ENCODE measurements around the gene ATG7. TPM values are rescaled to one million over a fixed set of nuclear protein-coding genes. Genes with fewer than 3 reads are reported as not detected.

ATG7 gene
- total and polyA plus RNA-seq, 4 donors: 7.4 to 53.8 (median 15.6) TPM

DNA sequence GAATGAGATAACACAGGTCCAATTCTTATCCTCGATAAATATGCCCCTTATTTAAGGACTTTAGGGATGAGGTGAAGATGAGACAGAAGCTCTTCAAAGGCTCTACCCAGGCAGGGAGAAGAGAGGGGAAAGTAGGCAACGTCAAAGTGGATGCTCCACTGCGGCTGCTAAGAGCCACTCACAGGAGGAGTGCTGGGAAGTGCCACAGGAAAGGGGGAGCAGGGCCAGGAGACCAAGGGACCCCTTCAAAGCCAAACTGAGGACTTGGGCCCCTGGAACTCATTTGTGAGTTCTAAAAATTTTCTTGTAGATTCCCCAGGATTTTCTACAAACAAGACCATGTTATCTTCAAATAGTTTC lies 47.3 kb upstream of the ATG7 start:
- Histone ChIP-seq H3K4me1 (ENCODE audit: control insufficient read depth in 4 of 4, insufficient read depth in 4 of 4, low read length in 3 of 4) (no peaks in the 10 kb centered on the region), H3K9me3 (ENCODE audit: control insufficient read depth in 4 of 4, low read length in 3 of 4) (no peaks in the 10 kb centered on the region), H3K27ac (ENCODE audit: low read depth in 1 of 2, low read length in 2 of 2) (no peak overlapping the region), H3K27me3 (ENCODE audit: control insufficient read depth in 4 of 4, insufficient read depth in 4 of 4, low read length in 3 of 4) (no peaks in the 10 kb centered on the region), H3K9ac (ENCODE audit: low read depth in 1 of 2, low read length in 2 of 2) (no peak overlapping the region), H3K4me3 (ENCODE audit: low read depth in 1 of 3, low read length in 3 of 3) (no peak overlapping the region), H3K36me3 (ENCODE audit: control insufficient read depth in 4 of 4, insufficient read depth in 3 of 4, low read depth in 1 of 4, low read length in 3 of 4) (no peaks in the 10 kb centered on the region)
- DNase-seq (ENCODE audit: low spot score): no peak
- WGBS: 81% methylated on average over 3 of the region's 3 CpGs
- TF ChIP-seq YY1 (IDR thresholded peaks at IDR 0.05): no peak
- TF ChIP-seq NR2F2 (IDR thresholded peaks at IDR 0.05): no peak
- no peak for TF ChIP-seq TAF1 (conservative IDR thresholded peaks at IDR 0.05)

DNA sequence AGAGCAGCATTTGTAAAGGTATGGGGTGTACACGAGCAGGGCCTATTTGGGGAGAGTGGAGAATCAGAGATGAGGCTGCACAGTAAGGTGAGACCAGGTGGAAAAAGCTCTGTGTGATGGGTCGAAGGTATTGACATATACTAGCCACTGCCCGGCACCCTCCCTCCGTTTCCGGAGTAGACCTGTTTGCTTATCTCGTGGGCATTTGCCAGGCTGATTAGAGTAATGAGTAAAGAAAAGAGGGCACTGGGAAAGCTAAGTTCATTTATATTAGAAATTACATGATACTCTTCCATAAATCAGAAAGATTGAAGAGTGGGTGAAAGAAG lies 46.2 kb upstream of the ATG7 start:
- TF ChIP-seq, protein P1, sequence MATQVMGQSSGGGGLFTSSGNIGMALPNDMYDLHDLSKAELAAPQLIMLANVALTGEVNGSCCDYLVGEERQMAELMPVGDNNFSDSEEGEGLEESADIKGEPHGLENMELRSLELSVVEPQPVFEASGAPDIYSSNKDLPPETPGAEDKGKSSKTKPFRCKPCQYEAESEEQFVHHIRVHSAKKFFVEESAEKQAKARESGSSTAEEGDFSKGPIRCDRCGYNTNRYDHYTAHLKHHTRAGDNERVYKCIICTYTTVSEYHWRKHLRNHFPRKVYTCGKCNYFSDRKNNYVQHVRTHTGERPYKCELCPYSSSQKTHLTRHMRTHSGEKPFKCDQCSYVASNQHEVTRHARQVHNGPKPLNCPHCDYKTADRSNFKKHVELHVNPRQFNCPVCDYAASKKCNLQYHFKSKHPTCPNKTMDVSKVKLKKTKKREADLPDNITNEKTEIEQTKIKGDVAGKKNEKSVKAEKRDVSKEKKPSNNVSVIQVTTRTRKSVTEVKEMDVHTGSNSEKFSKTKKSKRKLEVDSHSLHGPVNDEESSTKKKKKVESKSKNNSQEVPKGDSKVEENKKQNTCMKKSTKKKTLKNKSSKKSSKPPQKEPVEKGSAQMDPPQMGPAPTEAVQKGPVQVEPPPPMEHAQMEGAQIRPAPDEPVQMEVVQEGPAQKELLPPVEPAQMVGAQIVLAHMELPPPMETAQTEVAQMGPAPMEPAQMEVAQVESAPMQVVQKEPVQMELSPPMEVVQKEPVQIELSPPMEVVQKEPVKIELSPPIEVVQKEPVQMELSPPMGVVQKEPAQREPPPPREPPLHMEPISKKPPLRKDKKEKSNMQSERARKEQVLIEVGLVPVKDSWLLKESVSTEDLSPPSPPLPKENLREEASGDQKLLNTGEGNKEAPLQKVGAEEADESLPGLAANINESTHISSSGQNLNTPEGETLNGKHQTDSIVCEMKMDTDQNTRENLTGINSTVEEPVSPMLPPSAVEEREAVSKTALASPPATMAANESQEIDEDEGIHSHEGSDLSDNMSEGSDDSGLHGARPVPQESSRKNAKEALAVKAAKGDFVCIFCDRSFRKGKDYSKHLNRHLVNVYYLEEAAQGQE (IDR thresholded peaks at IDR 0.05): no peak
- TF ChIP-seq, protein P2, sequence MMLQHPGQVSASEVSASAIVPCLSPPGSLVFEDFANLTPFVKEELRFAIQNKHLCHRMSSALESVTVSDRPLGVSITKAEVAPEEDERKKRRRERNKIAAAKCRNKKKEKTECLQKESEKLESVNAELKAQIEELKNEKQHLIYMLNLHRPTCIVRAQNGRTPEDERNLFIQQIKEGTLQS (IDR thresholded peaks at IDR 0.05): no peak
- TF ChIP-seq EGR1 (IDR thresholded peaks at IDR 0.05; ENCODE audit: low read depth in 2 of 2) (no peak), NR2F2 (IDR thresholded peaks at IDR 0.05) (no peak), HNF4G (IDR thresholded peaks at IDR 0.05) (no peak), TAF1 (conservative IDR thresholded peaks at IDR 0.05) (no peak), FOXA1 (IDR thresholded peaks at IDR 0.05) (no peak), SP1 (IDR thresholded peaks at IDR 0.05) (no peak), GABPA (IDR thresholded peaks at IDR 0.05 in 1 of 2, conservative IDR thresholded peaks at IDR 0.05 in 1 of 2) (no peak)
- TF ChIP-seq, protein P3, sequence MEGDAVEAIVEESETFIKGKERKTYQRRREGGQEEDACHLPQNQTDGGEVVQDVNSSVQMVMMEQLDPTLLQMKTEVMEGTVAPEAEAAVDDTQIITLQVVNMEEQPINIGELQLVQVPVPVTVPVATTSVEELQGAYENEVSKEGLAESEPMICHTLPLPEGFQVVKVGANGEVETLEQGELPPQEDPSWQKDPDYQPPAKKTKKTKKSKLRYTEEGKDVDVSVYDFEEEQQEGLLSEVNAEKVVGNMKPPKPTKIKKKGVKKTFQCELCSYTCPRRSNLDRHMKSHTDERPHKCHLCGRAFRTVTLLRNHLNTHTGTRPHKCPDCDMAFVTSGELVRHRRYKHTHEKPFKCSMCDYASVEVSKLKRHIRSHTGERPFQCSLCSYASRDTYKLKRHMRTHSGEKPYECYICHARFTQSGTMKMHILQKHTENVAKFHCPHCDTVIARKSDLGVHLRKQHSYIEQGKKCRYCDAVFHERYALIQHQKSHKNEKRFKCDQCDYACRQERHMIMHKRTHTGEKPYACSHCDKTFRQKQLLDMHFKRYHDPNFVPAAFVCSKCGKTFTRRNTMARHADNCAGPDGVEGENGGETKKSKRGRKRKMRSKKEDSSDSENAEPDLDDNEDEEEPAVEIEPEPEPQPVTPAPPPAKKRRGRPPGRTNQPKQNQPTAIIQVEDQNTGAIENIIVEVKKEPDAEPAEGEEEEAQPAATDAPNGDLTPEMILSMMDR (IDR thresholded peaks at IDR 0.05; ENCODE audit: low read depth, low read length, missing input control): no peak
- TF ChIP-seq, protein P4, sequence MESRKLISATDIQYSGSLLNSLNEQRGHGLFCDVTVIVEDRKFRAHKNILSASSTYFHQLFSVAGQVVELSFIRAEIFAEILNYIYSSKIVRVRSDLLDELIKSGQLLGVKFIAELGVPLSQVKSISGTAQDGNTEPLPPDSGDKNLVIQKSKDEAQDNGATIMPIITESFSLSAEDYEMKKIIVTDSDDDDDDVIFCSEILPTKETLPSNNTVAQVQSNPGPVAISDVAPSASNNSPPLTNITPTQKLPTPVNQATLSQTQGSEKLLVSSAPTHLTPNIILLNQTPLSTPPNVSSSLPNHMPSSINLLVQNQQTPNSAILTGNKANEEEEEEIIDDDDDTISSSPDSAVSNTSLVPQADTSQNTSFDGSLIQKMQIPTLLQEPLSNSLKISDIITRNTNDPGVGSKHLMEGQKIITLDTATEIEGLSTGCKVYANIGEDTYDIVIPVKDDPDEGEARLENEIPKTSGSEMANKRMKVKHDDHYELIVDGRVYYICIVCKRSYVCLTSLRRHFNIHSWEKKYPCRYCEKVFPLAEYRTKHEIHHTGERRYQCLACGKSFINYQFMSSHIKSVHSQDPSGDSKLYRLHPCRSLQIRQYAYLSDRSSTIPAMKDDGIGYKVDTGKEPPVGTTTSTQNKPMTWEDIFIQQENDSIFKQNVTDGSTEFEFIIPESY (IDR thresholded peaks at IDR 0.05): no peak
- no peak for DNase-seq (ENCODE audit: low spot score)
- Histone ChIP-seq H3K27ac (ENCODE audit: low read depth in 1 of 2, low read length in 2 of 2) (no peak overlapping the region), H3K4me1 (ENCODE audit: control insufficient read depth in 4 of 4, insufficient read depth in 4 of 4, low read length in 3 of 4) (no peaks in the 10 kb centered on the region), H3K27me3 (ENCODE audit: control insufficient read depth in 4 of 4, insufficient read depth in 4 of 4, low read length in 3 of 4) (peaks cover 0 to 2% (median 0%) of the 10 kb centered on the region in 4 donors), H3K36me3 (ENCODE audit: control insufficient read depth in 4 of 4, insufficient read depth in 3 of 4, low read depth in 1 of 4, low read length in 3 of 4) (no peaks in the 10 kb centered on the region), H3K9ac (ENCODE audit: low read depth in 1 of 2, low read length in 2 of 2) (no peak overlapping the region), H3K4me3 (ENCODE audit: low read depth in 1 of 3, low read length in 3 of 3) (no peak overlapping the region), H3K9me3 (ENCODE audit: control insufficient read depth in 4 of 4, low read length in 3 of 4) (no peaks in the 10 kb centered on the region)
- WGBS: 68% methylated on average over 6 of the region's 6 CpGs
